LNCAP (cell line): Measurements from ENCODE around the gene ANKRD49.

Source experiments
- CTCF ChIP-seq: fragments of 450-650 bp; IDR thresholded peaks from 2 replicates; pipeline ENCODE4 v1.5.1; 2017; ENCODE audit warnings: mild to moderate bottlenecking

Gene ANKRD49

GRCh38 chr11:94481342-94481741 lies 12.4 kb upstream of the ANKRD49 start:
- no peak for TF ChIP-seq CTCF

GRCh38 chr11:94486068-94486467 lies 7.7 kb upstream of the ANKRD49 start:
- no peak for TF ChIP-seq CTCF

GRCh38 chr11:94494126-94494680 lies 419 bp downstream of the ANKRD49 start:
- no peak for TF ChIP-seq CTCF

GRCh38 chr11:94500181-94500580 lies 6.4 kb downstream of the ANKRD49 start:
- TF ChIP-seq CTCF = no peak

GRCh38 chr11:94501522-94501921 lies 7.7 kb downstream of the ANKRD49 start:
- no peak for TF ChIP-seq CTCF

GRCh38 chr11:94504689-94505293 lies 11.0 kb downstream of the ANKRD49 start:
- peak; percentile 82 for TF ChIP-seq CTCF

GRCh38 chr11:94507485-94507884 lies 13.7 kb downstream of the ANKRD49 start:
- no peak for TF ChIP-seq CTCF
